ENCODE data around the gene LGALS9B.
"Not testable (repeated sequence)": the region's sequence is repeated elsewhere in the genome, so short reads cannot be mapped to it uniquely, and the experiment has no call there.

Gene LGALS9B

GRCh38 chr17:20466553-20466952 lies 786 bp downstream of the LGALS9B start:
- not testable (repeated sequence) for DNase-seq

- not testable (repeated sequence) for DNase-seq
Measured at GRCh38 chr17:20465535-20465934, 1.8 kb downstream of the LGALS9B start.

- not testable (repeated sequence) for DNase-seq
Measured at GRCh38 chr17:20464854-20465414, 2.4 kb downstream of the LGALS9B start.

DNA sequence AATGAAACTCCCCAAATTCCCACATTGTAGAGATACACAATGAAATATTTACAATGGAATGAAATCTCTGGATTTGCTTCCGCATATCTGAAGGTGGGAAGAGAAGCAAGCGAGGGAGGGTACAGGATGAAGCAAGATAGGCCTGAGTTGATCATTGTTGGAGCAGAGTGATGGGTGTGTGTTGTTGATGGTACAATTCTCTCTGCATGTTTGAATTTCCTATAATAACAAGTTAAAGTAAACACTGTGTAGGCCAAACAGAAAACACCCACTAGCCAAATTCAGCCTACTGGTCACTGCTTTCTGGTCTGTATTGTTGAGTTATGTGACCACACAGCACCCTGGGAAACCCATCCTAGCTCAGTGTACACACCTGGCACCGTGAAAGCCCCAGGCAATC lies 5.2 kb downstream of the LGALS9B start:
- DNase-seq = not testable (repeated sequence)

GRCh38 chr17:20457848-20458381 lies 9.4 kb downstream of the LGALS9B start:
- DNase-seq = not testable (repeated sequence)

DNA sequence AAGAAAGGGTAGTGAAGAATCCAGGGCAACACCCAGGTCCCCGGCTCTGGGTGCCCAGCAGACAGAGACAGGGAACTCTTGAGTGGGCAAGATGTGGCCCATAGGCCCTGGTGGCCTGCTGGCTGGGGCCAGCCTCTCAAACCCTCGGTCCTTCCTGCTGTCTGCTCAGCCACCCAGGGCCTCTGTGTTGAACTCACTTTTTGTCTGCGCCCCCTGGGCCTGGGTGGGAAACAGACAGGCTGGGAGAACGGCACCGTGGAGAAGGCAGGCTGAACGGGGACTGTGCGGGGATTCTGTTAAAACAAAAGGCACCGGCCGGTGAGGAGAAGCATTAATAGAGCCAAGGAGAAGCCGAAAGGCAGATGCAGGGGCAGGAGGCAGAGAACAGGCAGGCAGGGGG lies 12.2 kb downstream of the LGALS9B start:
- DNase-seq = not testable (repeated sequence)

DNA sequence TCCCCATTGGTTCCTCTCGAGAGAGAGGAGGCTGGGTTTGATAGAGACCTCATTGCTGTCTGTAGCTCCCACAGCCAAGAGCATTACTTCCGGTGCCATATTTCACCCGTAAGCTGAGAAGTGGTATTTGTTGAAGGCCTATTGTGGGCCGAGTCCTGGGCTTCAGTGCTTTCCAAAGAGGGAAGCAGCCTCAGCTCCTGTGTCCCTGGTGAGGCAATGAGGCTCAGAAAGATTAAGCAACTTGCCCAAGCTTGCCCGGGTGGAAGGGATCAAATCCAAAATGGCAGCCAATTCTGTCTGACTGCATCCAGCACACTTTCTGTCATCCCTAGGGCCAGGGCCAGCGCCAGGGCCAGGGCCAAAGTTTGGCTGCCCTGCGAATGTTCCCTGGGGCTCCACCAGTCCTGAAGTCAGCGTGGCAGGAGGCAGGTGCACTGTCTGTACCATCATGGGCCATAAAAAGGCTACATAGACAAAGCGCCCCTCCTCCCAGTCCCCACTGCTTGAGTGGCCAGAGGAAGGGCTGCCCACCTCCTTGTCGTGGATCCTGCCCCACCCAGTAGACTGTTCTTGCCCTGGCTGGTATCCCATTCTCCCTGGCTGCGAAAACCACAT lies 13.4 kb downstream of the LGALS9B start:
- not testable (repeated sequence) for DNase-seq

DNA sequence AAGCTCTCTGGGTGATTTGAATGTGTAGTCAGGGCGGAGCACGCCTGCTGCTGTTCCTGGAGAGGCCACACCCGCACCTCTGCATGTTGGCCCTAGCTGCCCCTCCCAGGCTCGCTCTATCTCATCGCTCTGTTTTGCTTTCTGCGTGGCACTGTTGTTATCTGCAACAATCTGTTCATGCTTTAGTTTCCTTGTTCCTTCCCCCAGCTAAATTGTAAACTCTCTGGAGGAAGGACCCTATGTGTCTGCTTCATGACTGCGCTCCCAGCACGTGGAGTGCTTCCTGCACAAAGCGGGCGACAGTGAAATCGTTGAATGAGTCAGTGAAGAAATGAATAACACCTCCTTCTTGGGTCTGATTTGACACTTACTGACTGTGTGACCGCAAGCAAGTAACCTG lies 16.5 kb downstream of the LGALS9B start:
- DNase-seq = not testable (repeated sequence)

DNA sequence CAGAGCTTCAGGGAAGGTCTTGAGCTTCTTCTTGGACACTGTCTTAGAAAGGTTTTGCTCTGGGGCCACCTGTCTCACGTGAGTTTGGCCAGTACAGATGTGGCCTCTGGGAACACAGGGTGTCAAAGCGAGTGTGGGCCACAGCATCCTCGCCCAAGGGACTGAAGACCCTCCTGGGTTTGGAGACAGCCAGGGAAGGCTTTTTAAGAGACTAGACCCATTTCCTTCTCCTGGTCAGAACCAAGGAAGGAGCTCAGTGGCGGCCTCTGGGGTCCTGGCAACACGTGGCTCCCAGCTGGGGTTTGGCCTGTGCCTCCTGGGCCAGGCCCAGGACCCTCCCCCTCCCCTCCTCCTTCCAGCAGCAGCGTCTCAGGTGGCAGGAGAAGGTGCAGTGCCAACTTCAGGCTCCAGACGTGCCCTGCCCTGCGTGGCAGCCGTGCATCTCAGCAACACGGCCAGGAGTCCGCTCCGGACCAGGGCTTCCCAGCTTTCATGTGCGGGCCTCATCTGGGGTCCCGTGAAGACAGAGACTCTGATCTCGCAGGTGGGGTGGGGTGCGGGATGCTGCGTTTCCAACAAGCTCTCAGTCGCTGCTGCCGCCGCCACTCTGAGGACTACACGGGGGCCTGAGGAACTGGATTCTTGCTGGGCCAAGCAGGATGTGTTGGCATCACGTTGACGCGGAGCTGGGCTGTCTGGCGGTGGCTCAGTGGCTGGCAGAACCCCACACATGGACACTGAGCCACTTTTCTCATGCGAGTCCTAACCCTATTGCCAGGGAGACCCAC lies 19.6 kb downstream of the LGALS9B start:
- DNase-seq = not testable (repeated sequence)

- DNase-seq = not testable (repeated sequence)
Measured at GRCh38 chr17:20446895-20447294, 20.4 kb downstream of the LGALS9B start.

- DNase-seq = not testable (repeated sequence)
Measured at GRCh38 chr17:20444581-20445236, 22.6 kb downstream of the LGALS9B start.

DNA sequence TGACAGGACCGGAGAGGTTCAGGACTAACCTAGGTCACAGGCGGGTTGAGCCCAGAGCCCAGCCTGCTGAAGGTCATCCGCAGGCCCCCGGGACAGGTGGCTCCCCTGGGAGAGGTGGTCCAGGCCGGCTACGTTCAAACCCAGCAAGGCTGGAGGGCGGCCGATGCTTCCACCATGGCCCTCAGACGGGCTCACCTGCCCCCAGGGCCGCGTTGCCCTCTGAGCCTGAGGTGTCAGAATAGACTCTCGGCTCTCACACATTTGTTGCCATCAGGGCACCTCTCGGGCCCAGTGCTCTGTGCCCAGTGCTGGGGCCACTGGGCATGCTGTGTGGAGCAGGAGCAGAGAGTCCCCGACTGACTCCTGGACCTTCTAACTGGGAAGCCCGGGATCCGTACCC lies 23.2 kb downstream of the LGALS9B start:
- DNase-seq = not testable (repeated sequence)

DNA sequence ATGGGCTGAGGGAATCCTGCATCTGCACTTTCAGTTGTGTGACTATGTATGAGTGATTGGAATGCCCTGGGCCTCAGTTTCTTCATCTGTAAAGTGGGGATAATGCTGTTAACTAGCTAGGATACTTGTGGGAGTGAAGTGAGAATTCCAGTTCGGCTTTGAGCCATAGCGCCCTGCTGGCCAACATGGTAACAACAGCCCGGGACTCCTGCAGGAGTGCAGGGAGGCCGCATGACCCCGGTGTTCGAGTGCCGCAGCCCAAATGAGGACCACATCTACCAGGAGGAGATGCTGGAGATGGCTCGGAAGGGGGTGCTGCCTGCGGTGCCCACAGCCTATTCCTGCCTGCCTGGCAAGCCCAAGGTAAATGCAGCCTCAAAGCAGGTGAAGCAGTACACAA lies 23.7 kb downstream of the LGALS9B start:
- DNase-seq = not testable (repeated sequence)

DNA sequence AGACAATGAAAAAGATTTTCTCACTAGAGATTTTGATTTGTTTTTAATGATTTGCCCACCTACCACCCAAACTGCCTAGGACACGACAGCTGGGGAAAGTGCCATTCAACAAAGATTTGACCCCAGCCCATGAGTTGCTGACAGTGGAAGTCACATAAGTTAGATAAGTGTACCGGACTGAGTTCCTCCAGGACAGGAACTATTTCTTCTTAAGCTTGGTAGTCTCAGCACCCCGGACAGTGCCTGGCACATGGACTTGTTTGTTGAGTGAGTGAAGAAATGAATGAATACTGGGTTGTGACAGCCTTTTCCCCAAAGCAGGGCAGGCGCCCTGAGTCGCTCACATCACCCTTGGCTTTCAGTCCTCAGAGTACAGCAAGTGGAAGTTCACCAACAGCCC lies 26.7 kb downstream of the LGALS9B start:
- not testable (repeated sequence) for DNase-seq

- not testable (repeated sequence) for DNase-seq
Measured at GRCh38 chr17:20435166-20435565, 32.2 kb downstream of the LGALS9B start.

GRCh38 chr17:20433382-20433781 lies 34.0 kb downstream of the LGALS9B start:
- DNase-seq = not testable (repeated sequence)

GRCh38 chr17:20427264-20427663 lies 40.1 kb downstream of the LGALS9B start:
- not testable (repeated sequence) for DNase-seq

DNA sequence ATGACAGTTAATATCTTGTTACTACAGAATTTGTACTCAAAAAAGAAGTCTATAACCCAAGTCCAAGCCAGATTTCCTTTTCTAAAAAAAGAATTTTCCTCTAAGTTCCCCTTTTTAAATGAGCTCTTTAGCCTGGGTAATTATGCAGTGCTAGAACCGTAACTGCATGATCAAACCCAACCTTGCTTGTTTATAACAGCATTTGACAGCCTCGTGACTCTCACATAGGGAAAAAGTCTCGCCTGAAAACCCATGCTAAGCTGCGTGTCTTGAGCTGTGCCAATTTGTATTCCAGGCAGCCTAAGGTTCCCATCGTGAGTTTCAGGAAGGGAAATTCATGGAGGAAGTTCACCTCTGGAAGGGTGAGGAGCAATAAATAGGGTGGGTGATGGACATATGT lies 44.5 kb downstream of the LGALS9B start:
- DNase-seq = not testable (repeated sequence)

DNA sequence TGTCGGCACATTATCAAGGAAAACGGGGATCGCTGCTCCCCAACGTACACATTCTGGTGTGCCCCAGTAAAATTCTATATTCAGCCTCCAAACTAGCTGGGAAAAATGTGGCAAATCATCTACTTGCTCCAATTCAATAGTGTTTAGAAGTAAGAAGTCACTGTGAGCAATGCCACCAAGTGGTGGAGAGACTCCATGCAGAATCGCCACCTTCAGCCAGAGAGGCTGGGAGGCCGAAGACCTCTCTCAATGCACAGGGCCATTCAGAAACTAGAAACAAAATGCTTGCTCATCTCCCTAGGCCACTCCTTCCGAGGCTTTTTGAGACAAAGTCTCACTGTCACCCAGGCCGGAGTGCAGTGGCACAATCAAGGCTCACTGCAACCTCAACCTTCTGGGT lies 48.5 kb downstream of the LGALS9B start:
- not testable (repeated sequence) for DNase-seq

GRCh38 chr17:20417492-20418080 lies 49.8 kb downstream of the LGALS9B start:
- not testable (repeated sequence) for DNase-seq

DNA sequence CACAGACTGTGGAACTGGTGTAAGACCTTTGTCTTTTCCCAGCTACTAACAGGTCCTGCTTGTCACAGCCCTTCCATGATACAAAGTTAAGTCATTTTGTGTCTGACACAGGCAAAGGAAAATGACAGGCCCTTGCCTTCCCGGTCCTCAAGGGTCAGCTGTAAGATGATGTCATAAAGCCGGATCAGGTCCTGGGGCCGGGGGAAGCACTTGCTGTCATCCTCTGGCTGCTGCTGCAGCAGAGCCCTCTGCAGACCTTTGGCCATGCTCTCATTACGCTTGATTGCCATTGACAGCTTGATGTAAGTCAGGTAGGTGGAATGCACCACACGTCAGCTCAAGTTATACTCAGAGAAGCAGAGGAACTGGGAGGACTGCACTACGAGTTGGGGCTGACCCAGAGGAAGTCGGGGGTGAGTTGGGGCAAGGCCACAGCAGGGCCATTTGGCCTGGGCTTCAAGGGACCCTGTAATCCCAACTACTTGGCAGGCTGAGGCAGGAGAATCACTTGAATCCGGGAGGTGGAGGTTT lies 50.9 kb downstream of the LGALS9B start:
- DNase-seq = not testable (repeated sequence)

DNA sequence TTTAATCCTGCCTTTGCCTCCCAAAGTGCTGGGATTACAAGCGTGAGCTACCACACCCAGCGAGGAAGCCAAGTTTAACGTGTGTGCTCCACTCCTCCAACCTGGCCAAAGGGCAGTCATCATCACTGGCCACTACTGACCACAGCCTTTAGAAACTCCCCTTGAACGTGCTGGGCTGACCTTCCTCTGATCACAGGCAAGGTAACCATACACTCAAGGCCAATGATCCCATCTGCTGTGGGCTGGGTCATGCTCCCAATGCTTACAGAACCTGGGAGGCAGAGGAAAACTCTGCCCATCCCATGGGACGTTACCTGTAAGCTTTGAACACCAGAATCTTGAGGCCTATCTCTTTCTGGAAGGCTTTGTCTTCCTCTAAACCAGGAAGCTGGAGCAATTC lies 51.9 kb downstream of the LGALS9B start:
- DNase-seq = not testable (repeated sequence)
